Measurements from ENCODE around the gene RFX2.
A peak's percentile ranks its signal among the peaks of the same experiment; 100 is the strongest.

RFX2 gene

DNA sequence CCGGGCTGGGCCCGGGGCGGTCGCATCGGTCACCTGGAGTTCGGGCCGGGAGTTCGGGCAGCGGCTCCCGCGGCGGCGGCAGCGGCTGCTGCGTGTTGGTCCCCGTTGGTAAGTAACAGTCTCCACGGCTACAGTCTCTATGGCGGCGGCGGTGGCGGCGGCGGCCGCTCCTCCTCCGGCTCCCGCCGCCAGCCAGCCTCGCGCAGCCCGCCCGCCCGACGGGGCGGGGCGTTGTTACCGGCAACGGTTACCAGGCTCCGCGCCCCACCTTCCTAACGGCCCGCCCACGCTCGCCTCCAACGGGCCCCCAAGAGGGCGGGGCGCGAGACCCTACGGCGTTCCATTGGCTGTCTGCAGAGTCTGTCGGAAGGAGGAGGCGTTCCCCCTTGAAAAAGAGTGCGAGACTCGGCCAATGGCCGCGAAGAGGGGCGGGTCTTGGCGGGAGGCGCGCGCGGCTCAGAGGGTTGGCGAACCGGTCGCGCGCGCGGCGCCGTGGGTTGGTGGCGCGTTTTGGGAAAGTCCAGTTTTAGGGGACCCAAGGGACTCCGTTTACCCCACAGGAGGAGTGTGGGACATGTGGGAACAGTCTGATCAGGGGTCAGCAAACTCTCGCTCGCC, at the start of gene RFX2:
Gene RFX2 (minus strand): TSS at position 141 of the 618 bp plus-strand sequence. CDS start 63,004 bp downstream, outside the sequence.
- DNase-seq, result peak; percentile 97 to 100 (median 99)
- intact Hi-C loops (cut with DNase I), result no loop called here

DNA sequence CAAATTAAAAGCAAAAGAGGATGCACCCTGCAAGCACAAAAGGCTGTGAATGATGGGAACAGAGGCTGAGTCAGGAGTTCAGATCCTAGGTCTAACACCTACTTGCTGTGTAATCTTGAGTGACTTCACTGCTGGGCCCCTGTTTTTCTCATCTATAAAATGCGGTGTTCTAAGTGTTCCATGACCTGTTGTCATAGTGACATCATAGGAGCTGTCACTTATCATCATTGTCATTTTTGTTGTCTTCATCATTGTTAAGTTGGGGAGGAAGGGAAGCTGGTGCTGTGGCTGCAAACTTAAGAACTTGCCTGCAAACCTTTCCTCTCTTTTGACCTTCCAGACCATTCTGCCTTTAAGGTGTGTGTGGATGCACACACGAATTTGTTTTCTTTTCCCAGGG, 45.7 kb upstream of the RFX2 start:
- no peak for DNase-seq
- intact Hi-C loops (cut with DNase I), result no loop called here

DNA sequence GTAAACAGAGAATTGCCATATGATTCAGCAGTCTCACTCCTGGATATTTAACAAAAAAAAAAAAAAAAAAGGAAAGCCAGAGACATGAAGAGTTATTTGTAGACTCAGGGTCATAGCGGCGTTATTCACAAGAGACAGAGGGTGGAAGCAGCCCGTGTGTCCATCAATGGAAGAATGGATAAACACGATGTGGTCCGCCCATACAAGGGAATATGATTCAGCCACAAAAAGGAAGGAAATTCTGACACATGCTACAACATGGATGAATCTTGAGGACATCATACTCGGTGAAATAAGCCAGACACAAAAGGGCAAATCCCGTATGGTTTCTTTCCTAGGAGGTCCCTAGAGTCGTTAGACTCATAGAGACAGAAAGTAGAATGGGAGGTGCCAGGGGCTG, 40.0 kb upstream of the RFX2 start:
- no peak for DNase-seq
- intact Hi-C loops (cut with DNase I), result no loop called here

DNA sequence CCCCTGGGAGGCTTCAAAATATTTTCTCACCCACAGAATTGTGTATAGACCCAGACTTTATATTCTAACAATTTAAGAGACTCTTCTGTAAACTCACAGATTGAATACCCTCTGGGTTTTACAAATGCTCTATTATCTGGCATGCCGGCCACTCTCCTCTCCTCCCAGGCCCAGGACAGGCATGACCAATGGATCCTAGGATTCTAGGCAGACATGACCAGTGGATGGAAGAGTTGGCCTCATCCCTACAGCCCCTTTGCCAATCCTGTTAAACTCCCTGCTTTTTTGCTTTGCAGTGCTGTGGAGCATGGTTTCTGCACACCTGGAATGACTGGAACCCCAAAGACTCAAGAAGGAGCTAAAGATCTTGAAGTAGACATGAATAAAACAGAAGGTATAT, 30.9 kb upstream of the RFX2 start:
- intact Hi-C loops (cut with DNase I), result no loop called here
- DNase-seq, result no peak

DNA sequence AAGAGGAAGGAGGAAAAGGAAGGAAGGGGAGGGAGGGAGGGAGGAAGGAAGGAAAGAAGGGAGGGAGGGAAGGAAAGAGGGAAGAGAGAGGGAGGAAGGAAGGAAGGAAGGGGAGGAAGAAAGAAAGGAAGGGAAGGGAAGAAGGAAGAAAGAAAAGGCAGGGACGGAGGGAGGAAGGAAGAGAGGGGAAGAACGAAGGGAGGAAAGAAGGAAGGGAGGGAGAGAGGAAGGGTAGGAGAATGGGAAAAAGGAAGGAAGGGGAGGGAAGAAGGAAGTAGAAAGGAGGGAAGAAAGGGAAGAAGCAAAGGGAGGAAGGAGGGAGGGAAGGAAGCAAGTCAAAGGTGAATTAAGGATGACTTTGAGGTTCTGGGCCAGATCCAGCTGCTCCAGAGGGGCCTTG, 28.2 kb upstream of the RFX2 start:
- DNase-seq, result no peak
- intact Hi-C loops (cut with DNase I), result no loop called here

DNA sequence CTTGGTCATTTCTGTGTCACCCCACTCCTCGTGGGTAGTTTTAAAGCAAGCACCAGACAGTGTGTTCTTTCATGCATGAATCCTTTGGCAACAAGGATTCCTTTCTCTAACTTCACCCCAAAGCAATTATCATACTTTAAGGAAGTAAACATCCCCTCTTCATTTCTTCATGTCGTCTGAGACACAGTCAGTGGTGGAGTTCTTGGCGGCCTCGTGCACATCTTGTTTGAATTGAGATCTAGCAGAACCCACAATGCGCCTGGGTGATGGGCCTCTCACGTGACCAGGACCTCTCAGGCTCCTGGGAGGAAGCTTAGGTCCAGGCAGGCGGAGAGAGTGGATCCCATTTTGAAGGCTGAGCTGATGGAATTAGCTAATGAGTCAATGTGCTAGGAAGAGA, 27.8 kb upstream of the RFX2 start:
- no peak for DNase-seq

DNA sequence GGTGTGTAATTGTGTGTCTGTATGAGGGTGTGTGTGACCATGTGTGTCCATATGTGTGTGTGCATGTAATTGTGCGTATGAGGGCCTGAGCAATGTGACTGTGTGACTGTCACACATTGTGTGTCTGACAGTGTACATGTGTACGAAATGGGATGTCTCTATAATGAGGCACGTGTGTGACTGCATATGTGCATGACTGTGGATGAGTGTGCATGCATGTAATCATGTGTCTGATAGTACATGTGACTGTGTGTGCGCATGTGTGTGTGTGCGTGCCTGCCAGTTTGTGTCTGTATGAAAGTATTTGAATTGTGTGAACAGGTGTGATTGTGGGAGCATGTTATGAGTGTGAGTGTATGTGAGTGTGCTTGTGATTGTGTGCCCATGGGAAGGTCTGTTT, 22.9 kb upstream of the RFX2 start:
- no peak for DNase-seq
- intact Hi-C loops (cut with DNase I), result no loop called here

More for the DNA sequence above, 27.8 kb upstream of the RFX2 start:
- intact Hi-C loops (cut with DNase I), result no loop called here

DNA sequence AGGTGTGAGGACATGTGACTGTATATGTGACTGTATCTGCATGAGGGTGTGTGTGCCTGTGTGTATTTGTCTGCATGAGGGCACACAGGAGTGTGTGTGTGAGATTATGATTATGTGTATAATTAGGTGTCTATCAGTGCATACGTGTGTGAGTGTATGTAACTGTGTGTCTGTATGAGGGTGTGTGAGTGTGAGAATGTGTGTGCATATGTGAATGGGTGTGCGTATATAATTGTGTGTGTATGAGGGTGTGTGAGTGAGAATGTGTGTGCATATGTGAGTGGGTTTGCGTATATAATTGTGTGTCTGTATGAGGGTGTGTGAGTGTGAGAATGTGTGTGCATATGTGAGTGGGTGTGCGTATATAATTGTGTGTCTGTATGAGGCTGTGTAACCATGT, 22.2 kb upstream of the RFX2 start:
- intact Hi-C loops (cut with DNase I), result no loop called here
- no peak for DNase-seq

DNA sequence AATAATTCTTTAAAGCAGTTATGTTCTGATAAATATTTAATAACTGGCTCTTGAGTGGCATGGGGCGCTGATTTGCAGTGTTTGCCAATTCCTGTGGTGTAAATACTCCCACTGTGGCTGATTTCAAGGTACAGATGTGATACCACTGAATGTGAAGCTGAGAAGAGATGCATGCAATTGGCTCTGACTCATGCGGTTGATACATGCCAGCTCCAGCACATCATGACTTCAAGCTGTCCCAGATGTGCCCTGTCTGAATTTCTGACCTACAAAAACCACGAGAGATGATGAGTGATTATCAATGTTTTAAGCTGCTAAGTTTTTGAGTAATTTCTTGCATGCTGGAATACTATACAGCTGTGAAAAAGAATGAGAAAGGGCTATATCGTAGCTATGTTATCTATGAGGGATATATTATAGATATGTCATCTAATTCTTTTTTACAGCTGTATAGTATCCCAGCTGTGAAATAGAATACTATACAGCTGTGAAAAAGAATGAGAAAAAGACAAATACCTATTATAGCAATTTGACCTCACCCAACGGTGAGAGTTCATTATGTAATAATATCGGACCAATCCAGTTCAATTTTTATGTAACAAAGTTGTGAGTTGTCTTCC, 17.5 kb upstream of the RFX2 start:
- intact Hi-C loops (cut with DNase I), result loop anchor here (2.0 kb wide), 1 partner anchor 79 kb away; no protein-coding TSS in a partner anchor
- DNase-seq, result no peak

DNA sequence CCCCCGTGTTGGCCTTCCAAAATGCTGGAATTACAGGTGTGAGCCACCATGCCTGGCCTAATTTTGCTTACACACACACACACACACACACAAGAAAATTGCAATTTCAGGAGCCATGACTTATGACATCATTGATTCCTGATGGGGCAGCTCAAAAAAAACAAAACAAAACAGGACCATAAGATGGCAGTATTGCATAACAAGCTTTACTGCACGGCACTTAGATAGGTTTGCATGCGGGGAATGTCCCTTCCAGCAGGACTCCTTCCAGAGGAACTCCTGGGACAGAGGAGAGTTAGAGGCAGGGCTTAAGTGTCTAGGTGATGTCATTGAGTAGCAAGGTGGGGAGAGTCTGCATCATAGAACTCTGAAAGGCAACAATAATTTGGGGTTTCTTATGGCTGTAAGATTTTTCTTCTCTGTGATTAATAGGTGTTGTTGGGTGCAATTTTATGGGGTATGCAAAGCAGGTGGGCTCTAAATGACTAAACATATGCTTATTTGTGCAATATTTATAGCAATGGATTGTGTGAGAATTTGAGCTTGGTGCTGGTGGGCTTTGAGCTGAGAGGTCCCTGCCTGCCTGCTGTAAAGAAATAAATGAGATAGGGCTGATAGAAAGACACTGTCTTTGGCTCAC, 16.2 kb upstream of the RFX2 start:
- intact Hi-C loops (cut with DNase I), result loop anchor here (2.0 kb wide), 1 partner anchor 78 kb away; no protein-coding TSS in a partner anchor
- DNase-seq, result no peak

DNA sequence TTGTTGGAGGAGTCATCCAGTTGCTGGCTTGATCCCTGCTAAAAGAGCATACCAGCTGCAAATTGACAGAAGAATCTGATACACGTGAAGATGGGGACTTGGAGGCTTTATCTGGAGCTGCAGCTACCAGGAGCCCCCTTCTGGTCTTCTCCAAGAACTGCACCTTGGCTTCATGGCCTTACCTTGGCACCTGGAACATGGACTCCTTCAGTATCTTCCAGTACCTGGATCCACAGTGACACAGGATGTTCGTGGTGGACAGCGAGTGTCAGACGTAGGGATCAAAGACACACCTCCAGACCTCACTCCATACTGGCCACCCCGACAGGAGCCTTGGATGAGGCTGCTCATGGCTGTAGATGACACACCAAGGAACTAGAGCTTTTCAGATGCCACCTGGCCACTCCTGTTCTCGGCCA, 15.3 kb upstream of the RFX2 start:
- peak in 39 of 42 donors; percentile 14 to 79 (median 48) for DNase-seq
- intact Hi-C loops (cut with DNase I), result no loop called here

DNA sequence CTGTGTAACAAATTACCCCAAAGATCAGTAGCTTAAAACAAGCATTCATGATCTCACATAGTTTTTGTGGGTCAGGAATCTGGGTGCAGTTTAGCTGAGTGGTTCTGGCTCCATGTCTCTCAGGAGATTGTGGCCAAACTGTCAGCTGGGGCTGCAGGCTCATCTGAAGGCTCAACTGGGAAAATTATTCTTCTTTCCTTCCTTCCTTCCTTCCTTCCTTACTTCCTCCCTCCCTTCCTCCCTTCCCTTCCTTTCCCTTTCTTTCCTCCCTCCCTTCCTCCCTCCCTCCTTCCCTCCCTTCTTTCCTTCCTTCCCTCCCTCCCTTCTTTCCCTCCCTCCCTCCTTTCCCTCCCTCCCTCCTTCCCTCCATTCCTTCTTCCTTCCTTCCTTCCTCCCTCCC, 8.7 kb upstream of the RFX2 start:
- no peak for DNase-seq
- intact Hi-C loops (cut with DNase I), result no loop called here

DNA sequence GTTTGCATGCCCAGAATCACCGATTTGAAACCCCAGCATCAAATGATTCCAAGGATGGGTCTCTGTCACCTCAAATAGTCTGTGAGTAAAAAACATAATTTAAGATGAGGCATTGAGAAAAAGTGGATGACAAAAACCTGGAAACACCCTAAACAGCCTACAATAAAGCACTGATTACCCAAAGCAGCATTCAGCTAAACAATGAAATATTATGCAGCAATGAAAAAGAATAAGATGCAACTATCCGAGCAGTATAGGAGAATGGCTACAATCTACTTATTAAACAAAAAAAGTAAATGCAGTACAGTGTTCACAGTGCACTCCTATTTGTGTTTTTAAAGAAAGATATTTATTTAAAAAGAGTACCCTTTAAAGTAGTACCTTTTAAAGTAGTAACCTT, 7.7 kb upstream of the RFX2 start:
- intact Hi-C loops (cut with DNase I), result no loop called here
- no peak for DNase-seq

DNA sequence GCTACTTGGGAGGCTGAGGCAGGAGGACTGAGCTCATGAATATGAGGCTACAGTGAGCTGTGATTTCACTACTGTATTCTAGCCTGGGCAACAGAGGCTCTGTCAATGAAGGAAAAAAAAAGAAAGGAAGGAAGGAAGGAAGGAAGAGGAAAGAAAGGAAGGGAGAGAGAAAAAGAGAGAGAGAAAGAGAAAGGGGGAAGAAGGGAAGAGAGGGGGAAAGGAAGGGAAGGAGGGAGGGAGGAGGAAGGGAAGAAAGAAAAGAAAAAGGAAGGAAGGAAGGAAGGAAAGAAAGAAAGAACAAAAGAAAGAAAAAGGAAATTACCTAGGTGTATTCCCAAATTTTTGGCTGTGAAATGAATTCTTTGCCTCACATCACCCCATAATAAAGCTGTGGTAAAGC, 7.2 kb upstream of the RFX2 start:
- DNase-seq, result no peak
- intact Hi-C loops (cut with DNase I), result no loop called here

DNA sequence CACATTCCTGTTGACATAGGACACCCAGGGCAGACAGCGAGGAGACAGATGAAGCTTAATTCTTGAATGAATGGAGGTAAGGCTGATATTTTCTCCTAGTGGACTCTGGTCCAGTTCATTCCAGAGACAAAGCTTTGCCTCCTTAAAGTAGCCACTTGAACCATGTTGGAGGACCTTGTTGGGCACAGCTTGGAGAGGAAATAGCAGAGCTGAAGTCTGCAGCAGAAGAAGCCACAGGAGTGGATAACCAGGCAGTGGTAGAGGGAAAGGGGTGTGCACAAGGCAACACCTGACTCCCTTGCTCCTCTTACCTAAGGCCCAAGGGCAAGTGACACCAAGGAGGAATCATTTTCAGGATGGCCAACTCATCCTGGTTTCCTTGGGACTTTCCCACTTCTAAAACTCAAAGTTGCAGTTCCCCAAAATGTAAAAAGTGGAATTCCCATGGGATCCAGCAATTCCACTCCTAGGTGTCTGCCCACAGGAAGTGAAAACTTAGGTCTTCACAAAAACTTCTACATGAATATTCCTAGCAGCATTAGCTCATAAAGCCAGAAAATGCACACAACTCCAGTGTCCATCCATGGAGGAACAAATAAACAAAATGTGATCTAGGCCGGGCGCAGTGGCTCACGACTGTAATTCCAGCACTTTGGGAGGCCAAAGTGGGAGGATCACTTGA, 6.6 kb upstream of the RFX2 start:
- intact Hi-C loops (cut with DNase I), result no loop called here
- DNase-seq, result no peak

DNA sequence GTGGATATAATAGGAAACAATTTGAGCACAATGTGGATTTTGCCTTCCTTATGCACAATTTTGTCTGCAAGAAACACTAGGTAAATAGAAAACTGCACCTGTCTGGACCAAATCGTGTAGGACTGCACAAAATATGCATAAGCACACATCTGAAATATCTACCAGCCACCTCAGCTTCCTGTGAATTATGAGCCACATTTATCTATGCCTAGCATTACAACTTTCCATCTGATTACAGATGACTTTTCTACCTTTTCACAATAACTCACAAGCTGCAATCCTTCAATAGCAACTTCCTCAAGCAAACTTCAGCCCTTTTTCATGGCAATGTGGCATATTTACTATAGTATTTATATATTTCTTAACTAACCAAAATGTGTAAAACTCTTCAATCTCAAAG, 5.7 kb upstream of the RFX2 start:
- intact Hi-C loops (cut with DNase I), result no loop called here
- no peak for DNase-seq

DNA sequence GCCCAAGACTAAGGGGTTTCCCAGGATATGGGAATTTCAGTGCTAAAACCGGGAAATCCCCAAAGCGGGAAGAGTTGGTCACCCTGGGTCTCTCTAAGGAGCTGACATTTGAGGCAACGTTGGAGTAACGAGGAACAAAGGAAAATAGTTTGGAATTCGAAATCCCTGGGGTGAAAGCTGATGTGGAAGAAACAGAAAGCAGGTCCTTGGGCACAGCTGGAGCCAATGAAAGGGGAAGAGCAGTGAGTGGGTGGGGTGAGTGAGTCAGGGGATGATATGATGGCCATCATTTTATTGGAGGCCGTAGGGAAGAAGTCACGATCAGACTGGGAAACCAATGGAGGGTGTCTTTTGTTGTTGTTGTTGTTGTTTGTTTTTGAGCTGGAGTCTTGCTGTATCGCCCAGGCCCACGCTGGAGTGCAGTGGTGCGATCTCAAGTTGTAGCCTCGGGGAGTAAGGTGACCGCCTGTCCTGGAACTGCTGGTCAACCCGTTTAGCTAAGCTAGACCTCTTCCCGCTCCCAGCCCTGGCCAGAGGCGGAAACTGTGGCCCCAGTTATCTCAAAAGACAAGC, 3.4 kb upstream of the RFX2 start:
- intact Hi-C loops (cut with DNase I), result no loop called here
- DNase-seq, result no peak

DNA sequence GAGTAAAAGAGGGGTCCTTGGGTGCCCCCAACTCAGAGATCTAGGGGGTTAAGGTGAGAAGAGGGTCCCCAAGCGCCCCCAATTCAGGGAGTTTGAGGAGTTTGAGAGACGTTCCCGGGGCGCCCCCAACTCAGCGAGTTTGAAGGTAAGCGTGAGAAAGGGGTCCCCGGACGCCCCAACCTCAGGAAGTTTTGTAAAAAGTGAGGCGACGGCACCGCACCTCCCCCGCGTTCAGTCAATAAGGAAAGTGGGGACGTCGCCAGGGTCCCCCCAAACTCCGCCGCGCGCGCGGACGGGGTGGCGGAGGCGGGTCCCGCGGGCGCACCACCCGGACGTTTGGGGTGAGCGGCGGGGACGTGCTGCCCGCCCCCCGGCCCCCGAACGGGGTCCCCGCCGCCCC, 353 bp downstream of the RFX2 start:
- intact Hi-C loops (cut with DNase I), result loop anchor here (10.0 kb wide), 1 partner anchor 55 kb away; no protein-coding TSS in a partner anchor
- DNase-seq, result peak in 2 of 42 donors; percentile 3 to 12

Measured in head of caudate nucleus (tissue), 42 donors.